A673 (cell line): ENCODE measurements around the gene DLG2. TPM values are rescaled to one million over a fixed set of nuclear protein-coding genes. Genes with fewer than 3 reads are reported as not detected.

Source experiments
- BruUV-seq: library from RNA; stranded (reverse); fragments of 400-500 nt; replicated peaks from 2 replicates; lab custom pipeline; 2021; lab: Mats Ljungman, UMichigan
- CTCF ChIA-PET: fragments of 300-600 bp; sonication (Branson Sonifier 250); formaldehyde crosslinking; loops from one replicate; lab custom pipeline; 2022; ENCODE audit warnings: antibody characterized with exemption; lab: Charles Lee
- POLR2A ChIA-PET: fragments of 300-600 bp; sonication (Branson Sonifier 250); formaldehyde crosslinking; loops from one replicate; lab custom pipeline; 2022; ENCODE audit warnings: antibody characterized with exemption; ENCODE audit not compliant: low non-redundant PET; lab: Charles Lee
- DNase-seq: peaks from one replicate; pipeline ENCODE4 v3.0.0-alpha.2; 2015; ENCODE audit warnings: low spot score
- H3K27ac ChIP-seq: fragments of 200-600 bp; sonication (generic); 2 replicates; pipeline ENCODE4 v1.5.1; 2016; ENCODE audit warnings: mixed run types, low read depth, mild to moderate bottlenecking, mixed read lengths, antibody characterized with exemption, low read length; ENCODE audit not compliant: poor library complexity, severe bottlenecking
- H3K27me3 ChIP-seq: fragments of 200-600 bp; sonication (generic); replicated peaks from 2 replicates; pipeline ENCODE4 v1.6.1; 2017; ENCODE audit warnings: mixed run types, low read depth, mild to moderate bottlenecking, mixed read lengths, antibody characterized with exemption, low read length; ENCODE audit not compliant: insufficient read depth, poor library complexity
- H3K36me3 ChIP-seq: fragments of 200-600 bp; sonication (generic); 2 replicates; pipeline ENCODE4 v1.6.1; 2016; ENCODE audit warnings: mixed run types, mild to moderate bottlenecking, mixed read lengths, antibody characterized with exemption, low read length; ENCODE audit not compliant: insufficient read depth, poor library complexity, severe bottlenecking
- H3K4me1 ChIP-seq: fragments of 200-600 bp; sonication (generic); 2 replicates; pipeline ENCODE4 v1.6.1; 2017; ENCODE audit warnings: mixed run types, mild to moderate bottlenecking, mixed read lengths, antibody characterized with exemption, low read length; ENCODE audit not compliant: insufficient read depth, poor library complexity, severe bottlenecking
- H3K4me3 ChIP-seq: fragments of 200-600 bp; sonication (generic); 2 replicates; pipeline ENCODE4 v1.5.1; 2016; ENCODE audit warnings: low read depth, mixed run types, mild to moderate bottlenecking, mixed read lengths, low read length; ENCODE audit not compliant: poor library complexity, severe bottlenecking
- H3K9me3 ChIP-seq: fragments of 200-600 bp; sonication (generic); 2 replicates; pipeline ENCODE4 v1.6.1; 2016; ENCODE audit warnings: mixed run types, low read depth, mild to moderate bottlenecking, mixed read lengths, antibody characterized with exemption, low read length; ENCODE audit not compliant: poor library complexity, severe bottlenecking
- CTCF ChIP-seq: fragments of 300-800, 200-600 bp; sonication (generic); conservative IDR thresholded peaks from 2 replicates; pipeline ENCODE4 v1.5.1; 2017; ENCODE audit warnings: low read depth, mild to moderate bottlenecking, antibody characterized with exemption, low read length, moderate library complexity, mixed read lengths
- EZH2 ChIP-seq: fragments of 200-600 bp; sonication (generic); IDR thresholded peaks from 2 replicates; pipeline ENCODE4 v1.6.1; 2017; ENCODE audit warnings: borderline replicate concordance, low read depth, mild to moderate bottlenecking, mixed read lengths, antibody characterized with exemption, low read length; ENCODE audit not compliant: poor library complexity, severe bottlenecking
- intact Hi-C: fragments of 100-400 bp; cut with micrococcal nuclease; formaldehyde crosslinking; loops from one replicate; pipeline ENCODE4 v1.10.0; 2022; ENCODE audit not compliant: unreplicated experiment
- total RNA-seq: library from RNA; stranded (reverse); gene quantifications from 2 replicates; pipeline ENCODE4 v1.2.3, GENCODE V29; 2021

DLG2 gene
- total RNA-seq, 1 experiment from 2014 or later: 277 TPM

DNA sequence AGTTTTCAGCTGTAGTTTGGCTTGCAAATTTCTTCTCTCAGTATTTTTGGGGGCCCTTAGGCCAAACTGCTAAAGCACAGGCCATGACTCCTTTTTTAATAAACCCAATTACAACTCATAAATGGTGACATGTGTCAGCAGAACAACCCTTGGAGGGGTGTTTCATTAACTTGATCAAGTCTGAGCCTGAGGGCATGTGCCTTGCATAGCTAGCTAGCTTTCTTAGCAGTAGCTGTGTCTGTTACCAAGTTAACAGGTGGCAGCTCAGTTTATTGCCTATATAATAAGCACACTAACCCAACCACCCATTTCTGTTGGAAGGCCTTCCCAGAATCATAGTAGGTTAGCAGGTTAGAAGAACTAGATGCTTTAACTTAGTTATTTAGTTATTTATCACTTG is 1390.7 kb downstream of the DLG2 start:
- no peaks in the 10 kb centered on the region for H3K4me1 ChIP-seq
- no peak overlapping the region for H3K4me3 ChIP-seq
- BruUV-seq: no TSS peak
- no peak overlapping the region for H3K27ac ChIP-seq
- DNase-seq: no peak
- POLR2A ChIA-PET: no interaction called here
- H3K27me3 ChIP-seq: no peaks in the 10 kb centered on the region
- CTCF ChIA-PET: no interaction called here
- intact Hi-C loops: no loop called here
- TF ChIP-seq CTCF: no peak
- no peak for TF ChIP-seq EZH2
- H3K9me3 ChIP-seq: no peaks in the 10 kb centered on the region
- H3K36me3 ChIP-seq: no peaks in the 10 kb centered on the region

DNA sequence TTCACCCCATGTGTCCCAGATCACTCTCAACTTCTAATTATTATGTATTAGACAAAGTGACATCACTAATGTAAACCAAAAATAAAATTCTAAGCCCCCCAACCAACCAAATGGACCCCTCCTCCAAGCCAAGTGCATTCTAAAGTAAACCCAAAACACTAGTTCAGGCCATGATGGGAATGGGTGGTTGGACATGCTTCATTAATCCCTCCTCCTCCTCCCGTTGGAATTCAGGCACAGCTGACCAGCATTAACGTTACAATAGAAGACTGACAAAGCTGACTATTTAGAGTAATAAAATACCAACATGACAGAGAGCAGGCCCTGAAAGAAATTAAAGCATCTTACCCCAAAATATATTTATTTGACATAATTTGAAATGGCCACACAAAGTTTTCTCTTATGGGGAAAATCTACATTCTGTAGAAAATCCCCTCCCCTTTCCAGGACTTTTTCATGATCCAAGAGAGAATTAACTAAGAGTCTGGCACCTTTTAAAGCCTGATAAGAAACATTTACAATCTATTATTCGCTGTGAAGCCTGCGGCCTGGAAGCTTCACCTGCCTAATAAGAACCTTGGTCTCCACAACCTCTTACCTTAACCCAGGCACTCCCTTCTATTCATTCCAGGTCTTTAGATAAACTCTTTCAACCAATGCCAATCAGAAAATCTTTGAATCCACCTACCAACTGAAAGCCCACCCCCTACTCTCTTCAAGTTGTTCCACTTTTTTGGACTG is 1392.5 kb downstream of the DLG2 start:
- Histone ChIP-seq H3K4me3 (no peak overlapping the region), H3K36me3 (no peaks in the 10 kb centered on the region), H3K4me1 (no peaks in the 10 kb centered on the region), H3K9me3 (no peaks in the 10 kb centered on the region), H3K27me3 (no peaks in the 10 kb centered on the region), H3K27ac (no peak overlapping the region)
- BruUV-seq: no TSS peak
- intact Hi-C loops: no loop called here
- ChIA-PET POLR2A (no interaction called here), CTCF (no interaction called here)
- no peak for TF ChIP-seq EZH2
- no peak for TF ChIP-seq CTCF
- no peak for DNase-seq

- Histone ChIP-seq H3K36me3 (no peaks in the 10 kb centered on the region), H3K9me3 (no peaks in the 10 kb centered on the region), H3K27ac (no peak overlapping the region), H3K4me3 (no peak overlapping the region), H3K27me3 (no peaks in the 10 kb centered on the region), H3K4me1 (no peaks in the 10 kb centered on the region)
- intact Hi-C loops: no loop called here
- TF ChIP-seq CTCF (no peak), EZH2 (no peak)
- POLR2A ChIA-PET: no interaction called here
- no TSS peak for BruUV-seq
- no peak for DNase-seq
- CTCF ChIA-PET: no interaction called here
Observed at GRCh38 chr11:84234011-84234410, 1393.1 kb downstream of the DLG2 start.
